Dedifferentiated amniotic fluid mesenchymal stem cell (primary cell): ENCODE data around the gene OTOG.

ENCODE experiments used
- DNase-seq: peaks from one replicate; pipeline ENCODE4 v3.0.0-alpha.2; 2016; ENCODE audit errors: extremely low spot score

Gene OTOG

DNA sequence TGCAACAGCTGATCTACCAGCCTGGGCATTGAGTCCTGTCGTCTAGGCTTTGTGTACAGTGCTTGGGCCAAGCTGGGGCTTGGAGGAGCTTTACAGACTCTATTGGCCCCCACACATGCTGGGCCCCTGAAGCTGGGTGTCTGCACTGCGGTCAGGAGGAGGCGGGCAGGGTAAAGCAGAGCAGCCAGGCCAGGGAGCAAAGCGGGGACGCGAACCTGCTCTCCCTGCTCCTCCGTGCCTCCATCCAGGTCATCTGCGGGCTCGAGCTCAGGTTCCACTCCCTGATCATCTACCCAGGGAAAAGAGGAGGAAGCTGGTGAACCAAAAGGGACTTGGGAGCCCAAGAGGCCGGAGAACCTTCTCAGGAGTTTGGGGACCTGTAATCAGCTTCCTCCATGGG is 29.9 kb upstream of the OTOG start:
- DNase-seq = no peak

DNA sequence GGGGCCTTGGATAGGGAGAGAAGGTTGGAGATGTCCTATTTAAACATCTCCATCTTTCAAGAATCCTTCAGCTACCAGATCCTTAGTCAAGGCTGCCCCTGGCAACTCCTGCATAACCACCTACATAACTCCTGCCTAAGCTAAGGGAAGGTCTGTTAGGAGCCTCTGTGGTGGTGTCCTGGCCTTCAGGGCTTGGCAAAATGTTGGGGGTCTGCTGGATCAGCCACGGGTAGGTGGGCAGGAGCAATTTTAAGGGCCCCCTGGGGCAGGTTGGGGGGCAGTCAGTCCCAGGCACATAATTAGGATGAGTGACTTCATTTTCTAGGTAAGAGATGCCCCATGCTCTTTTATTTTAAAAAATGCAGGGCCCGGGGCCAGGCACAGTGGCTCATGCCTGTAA is 28.7 kb upstream of the OTOG start:
- DNase-seq = no peak

DNA sequence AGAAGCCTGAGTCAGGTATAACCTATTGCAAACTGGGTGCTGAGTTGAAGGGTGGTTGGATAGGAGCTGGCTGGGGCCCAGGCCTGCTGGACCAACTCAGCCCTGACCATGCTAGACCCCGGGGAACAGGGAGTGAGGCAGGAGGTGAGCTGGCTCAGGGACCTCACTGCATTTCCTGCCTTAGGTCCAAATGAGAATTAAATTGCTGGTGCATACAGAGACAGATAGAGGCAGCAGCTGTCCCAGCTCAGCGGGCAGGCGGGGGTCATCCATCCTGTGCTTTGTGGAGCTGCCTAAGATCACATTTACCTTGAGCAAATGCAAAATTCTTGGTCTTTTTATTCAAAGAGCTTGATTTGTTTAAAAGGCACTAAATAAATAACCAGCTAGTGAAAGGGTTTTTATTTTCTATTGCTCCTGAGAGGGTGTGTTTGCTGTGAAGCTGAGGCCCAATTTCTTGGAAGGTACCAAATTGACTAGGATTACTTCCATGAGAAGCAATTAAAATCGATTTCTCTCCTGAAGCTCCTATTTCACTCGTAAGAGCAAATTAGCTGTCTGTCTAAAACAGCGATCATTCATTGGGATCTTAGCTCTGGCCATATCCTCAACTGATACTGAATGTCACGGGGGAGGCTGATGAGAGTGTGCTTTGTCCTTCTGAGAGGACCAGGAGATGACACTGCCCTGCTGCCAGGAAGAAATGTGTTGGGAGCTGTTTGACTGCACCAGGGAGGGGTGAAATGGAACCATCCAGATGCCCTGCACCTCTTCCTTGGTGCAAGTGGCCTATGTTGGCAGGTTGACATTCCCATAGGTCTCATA is 27.8 kb upstream of the OTOG start:
- DNase-seq = no peak

DNA sequence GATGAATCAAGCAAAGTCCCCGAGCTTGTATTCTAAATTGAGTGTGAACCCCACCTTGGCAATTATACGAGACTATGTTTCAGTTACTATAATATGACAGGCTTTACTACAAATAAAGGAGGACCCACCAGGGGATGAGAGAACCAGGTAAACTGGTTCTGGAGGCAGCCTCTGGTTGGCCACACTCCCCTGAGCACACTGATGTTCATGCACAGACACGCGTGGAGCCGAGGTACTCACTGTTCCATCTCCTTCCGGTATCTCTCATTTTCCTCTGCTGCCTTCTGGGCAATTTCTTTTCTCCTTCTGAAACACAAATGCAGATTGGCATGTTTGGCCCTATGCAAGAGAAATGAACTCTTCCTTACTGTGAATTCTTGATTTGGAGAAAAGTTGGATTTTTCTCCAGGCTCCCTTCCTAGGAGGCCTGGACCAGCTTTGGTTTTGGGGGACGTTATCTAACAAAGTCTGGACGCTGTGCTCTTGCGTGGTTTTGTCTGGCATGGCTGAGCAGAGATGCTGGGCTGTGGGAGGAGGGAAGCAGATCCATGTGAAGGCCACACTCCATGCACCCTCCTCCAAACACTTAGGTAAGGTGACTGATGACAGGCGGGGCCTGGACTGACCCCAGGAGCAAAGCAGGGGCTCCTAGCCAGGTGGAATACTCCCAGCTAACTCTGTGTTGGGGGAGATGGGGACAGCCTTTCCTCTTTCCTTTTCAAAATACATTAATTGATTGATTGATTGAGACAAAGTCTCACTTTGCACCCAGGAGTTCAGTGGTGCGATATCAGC is 25.8 kb upstream of the OTOG start:
- DNase-seq = no peak

DNA sequence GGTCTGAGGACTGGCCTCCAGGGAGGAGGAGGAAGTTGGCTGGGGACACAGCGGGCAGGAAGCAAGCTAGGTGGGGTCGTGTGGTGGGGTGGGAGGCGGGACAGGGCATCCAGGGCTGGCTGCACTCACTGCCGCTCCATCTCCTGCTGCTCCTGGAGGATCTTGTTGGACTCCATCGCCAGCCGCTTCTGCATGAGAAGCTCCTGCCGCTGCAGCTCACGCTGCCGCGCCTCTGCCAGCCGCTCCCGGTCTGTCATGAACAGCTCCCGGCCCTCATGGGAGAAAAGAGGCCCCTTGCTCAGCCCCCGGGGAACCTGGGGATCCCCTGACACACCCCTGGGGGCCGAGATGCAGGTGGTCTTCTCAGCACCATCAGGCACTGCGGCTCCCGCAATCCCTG is 24.4 kb upstream of the OTOG start:
- DNase-seq = no peak

DNA sequence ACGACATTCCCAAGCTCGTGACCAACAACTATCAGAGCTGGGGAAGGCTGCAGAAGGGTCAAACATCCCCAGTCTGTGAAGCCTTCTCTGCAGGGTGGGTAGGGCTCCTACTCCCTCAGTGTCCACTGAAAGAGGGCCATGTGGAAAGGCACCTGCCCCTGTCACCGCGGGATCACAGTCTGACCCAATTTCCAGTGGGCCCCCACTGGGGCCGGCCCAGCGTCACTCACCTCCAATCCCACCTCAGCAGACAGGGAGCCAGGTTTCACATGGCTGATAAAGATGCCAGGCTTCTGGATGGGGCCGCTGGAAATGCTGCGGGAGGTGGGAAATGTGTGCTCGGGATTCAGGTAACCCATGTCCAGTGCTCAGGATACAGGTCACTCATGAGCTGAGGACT is 22.8 kb upstream of the OTOG start:
- DNase-seq = no peak

DNA sequence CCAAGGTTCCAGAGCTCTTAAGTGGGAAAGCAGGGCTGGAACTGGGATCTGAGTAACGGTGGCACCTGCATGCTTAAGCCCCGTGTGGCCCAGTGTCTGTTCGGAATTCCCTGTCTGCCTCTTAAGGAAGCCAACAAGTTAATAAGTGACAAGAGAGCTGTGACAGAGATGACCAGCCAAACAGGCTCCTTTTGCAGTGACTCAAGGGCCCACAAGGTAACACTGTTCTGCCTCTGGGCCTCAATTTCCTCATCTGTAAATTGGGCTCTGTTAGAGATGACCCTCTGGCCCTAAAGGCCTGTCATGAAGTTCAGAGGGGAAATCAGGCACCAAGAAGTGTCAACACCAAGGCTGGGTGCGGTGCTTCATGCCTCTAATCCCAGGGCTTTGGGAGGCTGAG is 21.5 kb upstream of the OTOG start:
- DNase-seq = no peak

DNA sequence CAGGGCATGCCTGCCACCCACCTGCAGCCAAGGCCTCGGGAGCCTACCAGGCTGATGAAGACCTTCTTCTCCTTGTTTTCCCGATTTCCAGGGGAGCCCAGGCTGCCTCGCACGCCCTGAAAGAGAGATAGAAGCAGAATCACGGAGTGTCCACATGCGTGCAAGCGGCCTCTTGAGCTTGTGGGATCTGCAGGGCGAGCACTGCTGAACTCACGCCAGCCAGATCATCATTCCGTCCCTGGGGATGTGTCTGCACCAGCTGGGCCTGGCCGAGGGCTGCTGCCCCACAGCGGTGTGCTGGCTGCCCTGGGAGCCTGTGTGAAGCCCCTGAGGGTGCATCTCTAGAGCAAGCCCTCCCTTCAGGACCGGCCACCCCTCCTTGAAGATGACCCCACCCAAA is 20.7 kb upstream of the OTOG start:
- no peak for DNase-seq

DNA sequence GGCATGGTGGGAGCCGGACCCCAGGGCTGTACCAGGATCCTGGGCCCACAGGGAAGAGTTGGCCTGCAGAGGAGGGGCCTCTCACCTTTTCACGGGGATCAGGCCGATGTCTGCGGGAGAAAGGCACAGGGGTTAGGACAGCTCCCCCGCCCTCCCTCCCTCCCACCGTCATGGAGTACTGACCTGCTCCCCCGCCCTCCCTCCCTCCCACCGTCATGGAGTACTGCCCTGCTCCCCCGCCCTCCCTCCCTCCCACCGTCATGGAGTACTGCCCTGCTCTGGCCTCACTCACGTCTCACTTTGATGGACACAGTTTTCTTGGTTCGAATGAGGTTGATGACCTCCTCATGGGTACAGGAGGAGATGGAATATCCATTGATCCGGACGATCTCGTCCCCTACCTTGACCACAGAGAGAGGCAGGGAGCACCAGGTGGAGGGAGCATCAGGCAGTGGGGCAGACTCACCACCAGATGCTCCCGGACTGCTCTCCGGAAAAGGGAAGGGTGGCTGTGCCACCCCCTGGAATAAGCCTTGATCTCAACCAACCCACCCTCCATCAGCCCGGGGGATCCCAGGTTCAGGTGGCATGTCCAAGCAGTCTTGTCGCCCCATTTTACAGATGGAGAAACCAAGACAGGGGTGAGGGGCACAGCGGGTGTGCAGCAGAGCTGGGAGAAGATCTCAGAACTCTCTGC is 20.0 kb upstream of the OTOG start:
- DNase-seq = no peak

DNA sequence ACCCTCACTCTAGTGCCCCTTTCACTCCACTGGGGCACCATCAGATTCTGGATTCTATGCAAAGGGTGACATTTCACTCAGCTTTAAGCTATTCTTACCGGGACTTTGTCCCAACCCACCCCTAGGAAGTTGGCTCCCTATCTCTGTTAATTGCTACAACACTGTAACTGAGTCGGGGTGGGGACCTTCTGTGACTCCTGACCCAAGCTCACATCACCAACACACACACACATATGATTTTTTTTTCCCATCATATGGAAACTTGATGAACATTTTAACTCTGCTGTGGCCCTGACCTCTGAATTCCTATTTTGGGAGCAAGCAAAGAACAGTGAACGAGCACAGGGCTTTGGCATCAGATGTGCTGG is 19.4 kb upstream of the OTOG start:
- no peak for DNase-seq

DNA sequence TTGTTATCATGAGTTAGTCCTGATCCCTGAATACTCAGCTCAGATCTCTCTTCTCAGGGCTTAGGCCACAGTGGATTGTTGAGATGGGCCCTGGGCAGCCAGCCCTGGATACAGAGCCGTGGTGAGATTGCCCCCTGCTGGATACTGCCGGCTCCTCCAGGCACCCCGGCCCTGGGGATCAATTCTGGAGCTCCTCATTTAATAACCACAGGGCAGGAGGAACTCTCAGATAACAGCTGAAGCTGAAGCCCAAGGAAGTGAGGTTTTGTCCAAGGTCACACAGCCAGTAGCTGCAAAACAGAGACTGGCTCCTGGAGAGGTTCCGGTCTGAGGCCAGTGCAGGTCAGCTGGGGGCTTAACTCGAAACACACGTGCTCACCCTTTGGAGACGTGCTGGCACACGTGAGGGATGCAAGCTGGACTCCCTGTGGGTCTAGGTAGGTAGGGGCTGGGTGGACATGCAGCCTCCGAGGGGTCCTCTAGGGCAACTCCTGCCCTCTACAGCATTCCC is 18.8 kb upstream of the OTOG start:
- no peak for DNase-seq

DNA sequence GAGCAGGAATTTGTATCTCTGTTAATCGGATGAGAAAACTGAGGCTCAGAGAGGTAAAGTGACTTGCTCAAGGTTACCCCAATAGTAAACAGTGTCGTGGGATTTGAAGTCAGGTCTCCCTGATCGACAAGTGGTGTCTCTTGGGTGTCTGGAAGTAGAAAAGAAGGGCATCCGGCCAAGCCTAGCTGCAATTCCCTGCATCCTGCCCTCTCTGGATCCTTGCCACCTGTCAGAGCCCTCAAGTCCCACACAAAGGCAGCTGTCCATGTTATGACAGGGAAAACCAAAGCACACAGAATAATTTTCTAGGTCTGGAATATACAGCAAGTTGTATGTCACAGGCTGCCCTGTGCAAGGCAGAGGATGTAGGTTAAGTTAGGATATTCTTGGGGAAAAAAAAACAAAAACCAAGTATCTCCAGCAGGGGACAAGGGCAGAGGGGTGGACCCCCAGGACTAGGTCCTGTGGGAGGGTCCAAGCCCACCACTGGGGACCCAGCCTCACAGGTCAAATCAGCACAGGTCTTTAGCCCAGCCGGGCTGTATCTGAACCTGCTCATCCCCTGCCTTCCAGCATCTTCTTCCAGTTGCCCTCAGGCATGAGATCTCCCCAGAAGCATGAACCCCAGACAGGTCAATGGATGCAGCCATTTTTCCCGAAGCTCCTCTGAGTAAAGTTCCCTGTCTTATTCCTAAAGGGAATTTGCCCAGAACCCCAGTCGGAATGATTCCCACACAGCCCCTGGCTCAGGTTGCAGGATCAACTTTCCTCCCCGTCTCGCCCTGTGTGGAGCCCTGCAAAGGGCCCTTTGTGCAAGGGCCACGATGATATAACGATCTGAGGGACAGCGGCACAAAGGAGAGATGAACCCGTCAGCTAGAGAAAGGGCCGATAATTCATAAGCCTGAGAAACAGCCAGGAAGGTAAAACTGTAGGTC is 17.9 kb upstream of the OTOG start:
- DNase-seq = no peak

DNA sequence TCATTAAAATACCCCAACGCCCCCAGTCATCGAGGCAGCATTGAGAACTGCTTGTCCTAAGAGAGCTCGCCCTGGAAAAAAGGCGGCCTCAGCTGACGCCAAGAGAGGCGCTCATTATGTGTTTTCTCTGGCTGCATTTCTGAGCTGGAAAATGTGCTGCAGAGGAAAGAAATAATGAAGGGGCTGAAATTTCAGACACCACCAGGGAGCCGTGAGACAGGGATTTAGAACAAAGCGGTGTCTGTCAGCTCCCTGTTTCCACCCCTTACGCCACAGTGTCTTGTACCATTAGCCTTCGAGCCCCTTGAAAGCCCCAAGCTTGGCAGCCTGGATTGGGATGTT is 17.2 kb upstream of the OTOG start:
- no peak for DNase-seq

DNA sequence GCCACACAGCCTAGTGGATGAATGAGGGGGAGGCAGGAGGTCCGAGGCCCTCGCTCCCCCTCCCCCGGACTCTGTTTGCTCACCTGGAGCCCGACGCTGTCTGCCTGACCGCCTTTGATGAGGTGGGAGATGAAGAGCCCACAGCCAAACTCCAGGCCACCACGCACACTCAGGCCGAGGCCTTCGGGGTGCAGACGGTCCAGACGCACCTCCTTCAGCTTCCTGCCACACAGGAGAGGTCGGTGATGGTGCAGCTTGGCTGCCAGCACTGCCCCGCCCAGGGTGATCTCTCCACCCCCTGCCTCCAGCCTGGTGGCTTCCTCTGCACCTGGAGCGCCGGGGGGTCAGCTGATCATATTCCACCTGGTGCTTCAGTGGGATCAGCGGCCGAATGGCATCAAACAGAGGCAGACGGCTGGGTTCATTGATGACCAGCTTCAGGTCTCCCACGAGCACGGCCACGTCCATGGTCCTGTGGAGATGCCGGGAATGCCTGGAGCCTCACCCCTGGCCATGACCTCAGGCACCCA is 15.9 kb upstream of the OTOG start:
- DNase-seq = no peak

DNA sequence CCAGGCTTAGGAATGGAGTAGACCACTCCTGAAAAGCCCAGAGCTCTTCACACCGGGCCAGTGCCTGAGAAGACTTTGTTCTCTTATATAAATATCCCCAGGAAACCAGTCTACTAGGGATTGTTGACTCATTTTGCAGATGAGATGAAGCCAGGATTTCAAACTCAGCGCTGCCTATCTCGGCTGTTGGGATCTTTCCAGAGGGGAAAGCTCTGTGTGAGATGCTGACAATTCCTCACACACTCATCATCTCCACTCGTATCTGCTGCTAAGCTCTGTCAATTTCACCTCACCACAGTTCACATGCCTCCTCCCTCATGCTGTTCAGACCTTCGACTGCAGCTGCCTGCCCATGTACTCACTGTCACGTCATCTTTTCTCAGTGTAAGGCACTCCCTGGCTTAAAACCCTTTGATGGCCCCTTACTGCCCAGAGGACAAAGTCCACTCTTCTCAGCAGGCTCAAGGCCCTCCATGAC is 15.4 kb upstream of the OTOG start:
- DNase-seq = peak; percentile 16

DNA sequence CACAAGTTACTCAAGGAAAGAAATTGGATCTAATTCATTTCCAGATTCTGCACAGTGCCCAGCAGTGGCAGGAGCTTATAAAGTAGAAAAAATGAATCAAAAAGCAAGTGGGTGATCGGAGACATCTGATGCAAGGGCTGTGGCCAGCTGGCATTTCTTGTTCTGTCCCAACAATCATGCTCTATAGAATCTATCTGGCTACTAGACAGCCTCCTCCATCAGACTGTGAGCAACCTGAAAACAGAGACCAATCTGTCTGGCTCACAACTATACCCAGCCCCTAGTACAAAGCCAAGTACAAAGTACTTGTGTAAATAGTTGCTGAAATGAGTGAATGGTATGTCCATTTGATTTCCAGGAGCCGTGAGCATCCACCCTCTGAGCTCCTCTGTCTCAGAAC is 14.3 kb upstream of the OTOG start:
- DNase-seq = no peak

DNA sequence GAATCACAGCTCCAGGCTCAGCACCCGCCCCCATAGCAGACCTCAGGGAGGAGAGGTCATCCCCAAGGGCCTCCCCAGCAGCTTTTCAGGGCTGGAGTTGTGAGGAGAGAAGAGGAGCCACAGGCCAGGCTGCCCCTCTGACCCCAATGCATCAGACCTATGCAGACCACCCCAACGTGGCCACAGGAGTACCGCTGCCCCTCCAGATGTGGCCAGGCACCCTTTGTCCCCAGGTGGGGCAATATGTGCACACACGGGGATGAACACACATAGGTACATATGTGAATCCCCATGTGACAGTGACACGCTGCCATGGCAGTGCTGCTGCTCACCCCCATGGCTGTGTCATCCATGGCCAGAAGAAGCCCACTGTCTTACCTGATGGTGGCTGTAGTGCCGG is 13.7 kb upstream of the OTOG start:
- DNase-seq = no peak

DNA sequence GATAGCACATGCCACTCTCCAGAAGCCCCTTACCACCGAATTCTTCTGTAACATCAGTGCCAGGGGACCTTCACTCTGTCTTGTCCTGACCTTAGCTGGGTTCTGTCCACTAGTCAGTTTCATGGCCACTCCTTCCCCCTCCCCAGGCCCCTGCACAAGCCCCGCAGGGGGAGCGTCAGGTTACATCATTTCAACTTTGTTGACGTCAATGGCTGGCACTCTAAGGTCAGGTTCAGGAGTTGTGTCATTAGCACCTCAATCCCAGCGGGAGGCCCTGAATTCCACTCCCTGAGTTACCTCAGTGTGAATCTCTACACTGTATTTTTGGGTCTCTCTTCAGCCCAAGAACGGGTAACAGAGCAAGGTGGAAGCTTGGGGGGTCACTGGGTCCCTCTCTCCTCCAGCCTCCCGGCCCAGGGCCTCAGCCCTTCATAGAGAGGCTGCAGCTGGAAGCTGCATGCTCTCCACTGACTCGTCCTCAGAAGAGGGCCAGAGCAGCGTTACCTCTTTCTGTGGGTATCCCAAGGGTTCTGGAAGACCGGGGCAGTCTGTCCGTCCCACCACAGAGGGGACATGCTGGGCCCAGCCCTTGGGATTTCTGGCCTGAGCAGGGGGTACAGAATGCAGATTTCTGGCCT is 13.2 kb upstream of the OTOG start:
- no peak for DNase-seq

DNA sequence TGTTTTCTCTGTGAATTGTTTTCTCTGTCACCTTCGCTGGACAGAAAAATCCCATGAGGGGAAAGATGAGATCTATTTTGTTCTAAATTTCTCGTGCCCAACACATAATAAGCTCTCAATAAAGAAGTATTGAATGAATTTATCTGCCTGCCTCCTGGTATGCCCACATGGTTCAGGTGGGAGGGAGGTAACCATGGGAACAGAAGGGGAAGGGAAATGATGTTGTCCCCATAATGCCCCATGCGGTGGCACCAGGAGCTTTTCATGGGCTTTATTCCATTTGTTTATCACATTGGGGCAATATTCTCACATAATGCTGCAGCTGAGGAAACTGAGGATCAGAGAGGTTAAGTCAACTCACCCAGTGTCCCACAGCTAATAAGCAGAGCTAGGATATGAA is 11.6 kb upstream of the OTOG start:
- no peak for DNase-seq

DNA sequence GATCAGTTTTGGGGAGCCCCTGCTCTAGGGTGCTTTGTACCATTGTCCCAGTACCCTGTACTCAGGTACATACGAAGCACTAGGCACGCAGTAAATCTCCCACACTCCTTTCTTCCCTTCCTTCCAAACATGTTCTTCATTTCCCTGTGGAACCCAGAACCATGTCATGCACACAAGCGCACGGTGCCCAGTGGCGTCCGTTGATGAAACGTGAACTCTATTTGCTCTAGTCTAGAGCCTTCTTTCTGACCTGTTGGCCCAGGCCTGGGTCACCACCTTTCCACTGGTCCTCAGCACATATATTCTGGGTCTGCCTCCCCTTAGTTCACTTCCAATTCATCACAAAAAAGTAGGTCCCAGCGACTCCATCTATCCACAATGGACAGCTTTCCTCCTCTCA is 9.8 kb upstream of the OTOG start:
- no peak for DNase-seq

DNA sequence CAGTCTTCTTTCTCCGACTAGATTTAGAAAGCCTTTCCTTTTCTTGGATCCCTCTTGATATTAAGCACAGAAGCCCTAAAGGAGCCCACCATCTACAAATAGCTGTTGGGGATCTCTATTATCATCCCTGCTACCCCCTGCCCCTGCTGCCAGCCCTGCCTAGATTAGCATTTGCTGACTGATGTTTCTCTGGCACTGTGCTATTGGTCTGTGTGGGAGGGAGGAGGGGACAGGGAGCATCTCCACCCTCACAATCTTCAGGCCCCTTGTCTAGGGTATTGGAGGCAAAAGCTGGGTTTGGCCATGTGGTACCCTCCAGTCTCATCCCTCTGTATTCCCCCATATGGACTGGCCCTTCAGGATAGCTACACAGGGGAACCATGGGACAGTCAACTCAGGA is 9.0 kb upstream of the OTOG start:
- no peak for DNase-seq
